OCI-LY7 (cell line): ENCODE measurements around the gene CFAP119. TPM values are rescaled to one million over a fixed set of nuclear protein-coding genes. Genes with fewer than 3 reads are reported as not detected.

Experiments
- BruUV-seq: library from RNA; stranded (reverse); fragments of 400-500 nt; replicated peaks from 2 replicates; lab custom pipeline; 2021; lab: Mats Ljungman, UMichigan
- CTCF ChIA-PET: fragments of 300-600 bp; sonication (Branson Sonifier 250); formaldehyde crosslinking; loops from one replicate; lab custom pipeline; 2022; ENCODE audit warnings: antibody characterized with exemption; ENCODE audit not compliant: unreplicated experiment; lab: Charles Lee
- POLR2A ChIA-PET: fragments of 300-600 bp; sonication (Branson Sonifier 250); formaldehyde crosslinking; loops from one replicate; lab custom pipeline; 2022; ENCODE audit warnings: antibody characterized with exemption; lab: Charles Lee
- DNase-seq: peaks from one replicate; pipeline ENCODE4 v3.0.0-alpha.2; 2015; ENCODE audit warnings: low spot score
- H2AFZ ChIP-seq: fragments of 200-600 bp; sonication (generic), shearing (Covaris generic); 2 replicates; pipeline ENCODE4 v1.6.1; 2014; ENCODE audit warnings: mild to moderate bottlenecking, antibody characterized with exemption, low read length, moderate library complexity
- H3K27ac ChIP-seq: fragments of 200-600 bp; sonication (generic); 2 replicates; pipeline ENCODE4 v1.5.1; 2014; ENCODE audit warnings: mixed run types, low read depth, mild to moderate bottlenecking, moderate library complexity, low read length, inconsistent platforms; ENCODE audit not compliant: poor library complexity, severe bottlenecking
- H3K36me3 ChIP-seq: fragments of 200-600 bp; sonication (generic); 2 replicates; pipeline ENCODE4 v1.6.1; 2014; ENCODE audit warnings: mild to moderate bottlenecking, antibody characterized with exemption, low read length, moderate library complexity, mixed read lengths; ENCODE audit not compliant: insufficient read depth
- H3K4me1 ChIP-seq: fragments of 200-600 bp; sonication (generic); 2 replicates; pipeline ENCODE4 v1.5.1; 2014; ENCODE audit warnings: mild to moderate bottlenecking, low read length; ENCODE audit not compliant: insufficient read depth, poor library complexity, severe bottlenecking
- H3K4me2 ChIP-seq: fragments of 200-600 bp; sonication (generic); 2 replicates; pipeline ENCODE4 v1.6.1; 2014; ENCODE audit warnings: mild to moderate bottlenecking, low read length
- H3K4me3 ChIP-seq: fragments of 200-600 bp; sonication (generic); 2 replicates; pipeline ENCODE4 v1.5.1; 2014; ENCODE audit warnings: mild to moderate bottlenecking, low read depth, low read length; ENCODE audit not compliant: poor library complexity, severe bottlenecking
- H3K79me2 ChIP-seq: fragments of 200-600 bp; sonication (generic); 2 replicates; pipeline ENCODE4 v1.6.1; 2016; ENCODE audit warnings: low read depth, mild to moderate bottlenecking, low read length, moderate library complexity, mixed read lengths; ENCODE audit not compliant: insufficient read depth
- H3K9me2 ChIP-seq: fragments of 200-600 bp; sonication (generic); 2 replicates; pipeline ENCODE4 v1.6.1; 2016; ENCODE audit warnings: mild to moderate bottlenecking, low read length, mixed read lengths; ENCODE audit not compliant: insufficient read depth
- H3K9me3 ChIP-seq: fragments of 200-600 bp; sonication (generic); 2 replicates; pipeline ENCODE4 v1.6.1; 2014; ENCODE audit warnings: mild to moderate bottlenecking, mixed run types, low read length, mixed read lengths
- H4K20me1 ChIP-seq: fragments of 200-600 bp; sonication (generic); 2 replicates; pipeline ENCODE4 v1.6.1; 2014; ENCODE audit warnings: mild to moderate bottlenecking, antibody characterized with exemption, low read length, moderate library complexity, mixed read lengths; ENCODE audit not compliant: insufficient read depth
- CTCF ChIP-seq: fragments of 200-600 bp; sonication (generic); conservative IDR thresholded peaks from 2 replicates; pipeline ENCODE4 v1.5.1; 2014; ENCODE audit warnings: mild to moderate bottlenecking, antibody characterized with exemption, low read length, moderate library complexity, mixed read lengths
- EZH2phosphoT487 ChIP-seq: fragments of 200-600 bp; sonication (generic); IDR thresholded peaks from 2 replicates; pipeline ENCODE4 v1.6.1; 2018; ENCODE audit warnings: low read depth, borderline replicate concordance, mild to moderate bottlenecking, mixed run types, antibody characterized with exemption, low read length, moderate library complexity, mixed read lengths
- intact Hi-C: fragments of 100-400 bp; cut with micrococcal nuclease; formaldehyde crosslinking; loops from one replicate; pipeline ENCODE4 v1.10.0; 2022; ENCODE audit not compliant: unreplicated experiment
- total RNA-seq, 2 experiments: library from RNA; depleted of rRNA in 1 of 2; stranded (reverse); fragments of >200 nt in 1 of 2; shearing (Covaris generic) in 1 of 2; gene quantifications; 2 replicates each; pipeline ENCODE4 v1.2.3, GENCODE V29; 2014 to 2022

Gene CFAP119
- total RNA-seq, 2 experiments from 2014 or later = 25.0 to 27.4 TPM

GRCh38 chr16:30778549-30779244 lies 16.8 kb upstream of the CFAP119 start:
- DNase-seq = no peak
- peaks cover 19% of the 10 kb centered on the region; the same call in 1 of the 2 replicates for H3K36me3 ChIP-seq
- no peaks in the 10 kb centered on the region for H3K4me1 ChIP-seq
- no peak overlapping the region for H3K4me3 ChIP-seq
- H3K9me2 ChIP-seq = no peaks in the 10 kb centered on the region
- TF ChIP-seq EZH2phosphoT487 (no peak), CTCF (no peak)
- no peak overlapping the region for H3K27ac ChIP-seq
- no TSS peak for BruUV-seq
- H4K20me1 ChIP-seq = no peaks in the 10 kb centered on the region; the same call in 1 of the 2 replicates
- no peak overlapping the region for H2AFZ ChIP-seq
- CTCF ChIA-PET = no interaction called here
- H3K9me3 ChIP-seq = no peaks in the 10 kb centered on the region
- intact Hi-C loops = no loop called here
- POLR2A ChIA-PET = no interaction called here
- H3K4me2 ChIP-seq = no peak overlapping the region
- no peaks in the 10 kb centered on the region for H3K79me2 ChIP-seq

GRCh38 chr16:30777591-30778297 lies 15.9 kb upstream of the CFAP119 start:
- Histone ChIP-seq H3K36me3 (peaks cover 28% of the 10 kb centered on the region), H3K4me3 (no peak overlapping the region), H3K27ac (no peak overlapping the region), H2AFZ (no peak overlapping the region), H4K20me1 (no peaks in the 10 kb centered on the region; the same call in 1 of the 2 replicates), H3K9me3 (no peaks in the 10 kb centered on the region), H3K4me2 (no peak overlapping the region), H3K4me1 (no peaks in the 10 kb centered on the region), H3K9me2 (no peaks in the 10 kb centered on the region), H3K79me2 (no peaks in the 10 kb centered on the region)
- ChIA-PET POLR2A (no interaction called here), CTCF (no interaction called here)
- BruUV-seq = no TSS peak
- TF ChIP-seq EZH2phosphoT487 (no peak), CTCF (no peak)
- DNase-seq = no peak
- intact Hi-C loops = no loop called here
